ENCODE data around the gene SLC22A16.

The SLC22A16 gene

GRCh38 chr6:110414669-110415068 is 61.7 kb downstream of the SLC22A16 start:
- Mint-ChIP-seq H3K4me3 (no peak overlapping the region), H3K9me3 (ENCODE audit: low read depth) (no peaks in the 10 kb centered on the region), H3K36me3 (no peaks in the 10 kb centered on the region), H3K4me1 (ENCODE audit: low read depth) (peaks cover 2% of the 10 kb centered on the region), H3K27me3 (peaks cover 5% of the 10 kb centered on the region), H3K27ac (no peak overlapping the region)

GRCh38 chr6:110412360-110412759 is 64.1 kb downstream of the SLC22A16 start:
- H3K27me3 Mint-ChIP-seq: peaks cover 1% of the 10 kb centered on the region
- H3K9me3 Mint-ChIP-seq (ENCODE audit: low read depth): no peaks in the 10 kb centered on the region
- no peak overlapping the region for H3K4me3 Mint-ChIP-seq
- no peaks in the 10 kb centered on the region for H3K36me3 Mint-ChIP-seq
- no peak overlapping the region for H3K27ac Mint-ChIP-seq
- peaks cover 2% of the 10 kb centered on the region for H3K4me1 Mint-ChIP-seq (ENCODE audit: low read depth)

- Mint-ChIP-seq H3K4me1 (ENCODE audit: low read depth) (no peaks in the 10 kb centered on the region), H3K4me3 (no peak overlapping the region), H3K9me3 (ENCODE audit: low read depth) (no peaks in the 10 kb centered on the region), H3K27ac (no peak overlapping the region), H3K36me3 (no peaks in the 10 kb centered on the region), H3K27me3 (peaks cover 1% of the 10 kb centered on the region)
These were observed 65.9 kb downstream of the SLC22A16 start for GRCh38 chr6:110410511-110410910.

GRCh38 chr6:110409794-110410193 is 66.6 kb downstream of the SLC22A16 start:
- H3K27ac Mint-ChIP-seq: no peak overlapping the region

GRCh38 chr6:110408901-110409300 is 67.5 kb downstream of the SLC22A16 start:
- Mint-ChIP-seq H3K27me3 (peaks cover 1% of the 10 kb centered on the region), H3K27ac (no peak overlapping the region), H3K4me1 (ENCODE audit: low read depth) (no peaks in the 10 kb centered on the region), H3K4me3 (no peak overlapping the region), H3K36me3 (no peaks in the 10 kb centered on the region), H3K9me3 (ENCODE audit: low read depth) (no peaks in the 10 kb centered on the region)

More at GRCh38 chr6:110409794-110410193, 66.6 kb downstream of the SLC22A16 start:
- Mint-ChIP-seq H3K36me3 (no peaks in the 10 kb centered on the region), H3K4me1 (ENCODE audit: low read depth) (no peaks in the 10 kb centered on the region), H3K27me3 (peaks cover 1% of the 10 kb centered on the region), H3K9me3 (ENCODE audit: low read depth) (no peaks in the 10 kb centered on the region), H3K4me3 (no peak overlapping the region)

GRCh38 chr6:110404607-110405006 is 71.8 kb downstream of the SLC22A16 start:
- H3K36me3 Mint-ChIP-seq: no peaks in the 10 kb centered on the region
- no peak overlapping the region for H3K27ac Mint-ChIP-seq
- H3K27me3 Mint-ChIP-seq: no peaks in the 10 kb centered on the region
- no peaks in the 10 kb centered on the region for H3K9me3 Mint-ChIP-seq (ENCODE audit: low read depth)
- no peak overlapping the region for H3K4me3 Mint-ChIP-seq
- no peaks in the 10 kb centered on the region for H3K4me1 Mint-ChIP-seq (ENCODE audit: low read depth)

- Mint-ChIP-seq H3K27me3 (no peaks in the 10 kb centered on the region), H3K27ac (no peak overlapping the region), H3K4me1 (ENCODE audit: low read depth) (peaks cover 5% of the 10 kb centered on the region), H3K9me3 (ENCODE audit: low read depth) (no peaks in the 10 kb centered on the region), H3K36me3 (no peaks in the 10 kb centered on the region), H3K4me3 (no peak overlapping the region)
These were observed 74.7 kb downstream of the SLC22A16 start for GRCh38 chr6:110401585-110402176.

GRCh38 chr6:110400208-110400607 is 76.2 kb downstream of the SLC22A16 start:
- Mint-ChIP-seq H3K9me3 (ENCODE audit: low read depth) (no peaks in the 10 kb centered on the region), H3K36me3 (no peaks in the 10 kb centered on the region), H3K4me3 (peak overlapping the region; percentile 30), H3K27me3 (no peaks in the 10 kb centered on the region), H3K4me1 (ENCODE audit: low read depth) (peaks cover 5% of the 10 kb centered on the region), H3K27ac (no peak overlapping the region)

- Mint-ChIP-seq H3K27ac (peak overlapping the region; percentile 66), H3K27me3 (no peaks in the 10 kb centered on the region), H3K4me3 (peak overlapping the region; percentile 53), H3K9me3 (ENCODE audit: low read depth) (no peaks in the 10 kb centered on the region), H3K36me3 (no peaks in the 10 kb centered on the region), H3K4me1 (ENCODE audit: low read depth) (peaks cover 5% of the 10 kb centered on the region)
These were observed 77.0 kb downstream of the SLC22A16 start for GRCh38 chr6:110399219-110400071.

GRCh38 chr6:110398778-110399177 is 77.6 kb downstream of the SLC22A16 start:
- no peak overlapping the region for H3K27ac Mint-ChIP-seq
- H3K4me3 Mint-ChIP-seq: peak overlapping the region; percentile 53
- peaks cover 5% of the 10 kb centered on the region for H3K4me1 Mint-ChIP-seq (ENCODE audit: low read depth)
- H3K9me3 Mint-ChIP-seq (ENCODE audit: low read depth): no peaks in the 10 kb centered on the region
- H3K36me3 Mint-ChIP-seq: no peaks in the 10 kb centered on the region
- no peaks in the 10 kb centered on the region for H3K27me3 Mint-ChIP-seq

- no peak overlapping the region for H3K27ac Mint-ChIP-seq
- H3K4me1 Mint-ChIP-seq (ENCODE audit: low read depth): peaks cover 11% of the 10 kb centered on the region
- no peaks in the 10 kb centered on the region for H3K27me3 Mint-ChIP-seq
- no peaks in the 10 kb centered on the region for H3K9me3 Mint-ChIP-seq (ENCODE audit: low read depth)
- no peak overlapping the region for H3K4me3 Mint-ChIP-seq
- no peaks in the 10 kb centered on the region for H3K36me3 Mint-ChIP-seq
These were observed 81.2 kb downstream of the SLC22A16 start for GRCh38 chr6:110395221-110395620.

- Mint-ChIP-seq H3K9me3 (ENCODE audit: low read depth) (no peaks in the 10 kb centered on the region), H3K4me1 (ENCODE audit: low read depth) (peaks cover 20% of the 10 kb centered on the region), H3K27me3 (no peaks in the 10 kb centered on the region), H3K36me3 (no peaks in the 10 kb centered on the region), H3K27ac (no peak overlapping the region), H3K4me3 (no peak overlapping the region)
These were observed 82.0 kb downstream of the SLC22A16 start for GRCh38 chr6:110394409-110394808.

- Mint-ChIP-seq H3K9me3 (ENCODE audit: low read depth) (no peaks in the 10 kb centered on the region), H3K36me3 (no peaks in the 10 kb centered on the region), H3K27me3 (no peaks in the 10 kb centered on the region), H3K27ac (no peak overlapping the region), H3K4me3 (no peak overlapping the region), H3K4me1 (ENCODE audit: low read depth) (peaks cover 29% of the 10 kb centered on the region)
These were observed 83.7 kb downstream of the SLC22A16 start for GRCh38 chr6:110392727-110393126.

- Mint-ChIP-seq H3K4me1 (ENCODE audit: low read depth) (peaks cover 37% of the 10 kb centered on the region), H3K36me3 (no peaks in the 10 kb centered on the region), H3K27ac (peak overlapping the region; percentile 85), H3K9me3 (ENCODE audit: low read depth) (no peaks in the 10 kb centered on the region), H3K4me3 (no peak overlapping the region), H3K27me3 (no peaks in the 10 kb centered on the region)
These were observed 86.0 kb downstream of the SLC22A16 start for GRCh38 chr6:110390404-110390803.

- H3K27ac Mint-ChIP-seq: peak overlapping the region; percentile 85
- no peaks in the 10 kb centered on the region for H3K36me3 Mint-ChIP-seq
- no peak overlapping the region for H3K4me3 Mint-ChIP-seq
- H3K27me3 Mint-ChIP-seq: no peaks in the 10 kb centered on the region
- peaks cover 37% of the 10 kb centered on the region for H3K4me1 Mint-ChIP-seq (ENCODE audit: low read depth)
- H3K9me3 Mint-ChIP-seq (ENCODE audit: low read depth): no peaks in the 10 kb centered on the region
These were observed 86.6 kb downstream of the SLC22A16 start for GRCh38 chr6:110389689-110390382.

Measured in activated naive CD8-positive, alpha-beta T cell (primary cell).